Effector CD4-positive, alpha-beta T cell (primary cell): ENCODE measurements around the gene NFAM1.

ENCODE experiments used
- DNase-seq: peaks from one replicate; pipeline ENCODE4 v3.0.0-alpha.2; 2020

NFAM1 gene

DNA sequence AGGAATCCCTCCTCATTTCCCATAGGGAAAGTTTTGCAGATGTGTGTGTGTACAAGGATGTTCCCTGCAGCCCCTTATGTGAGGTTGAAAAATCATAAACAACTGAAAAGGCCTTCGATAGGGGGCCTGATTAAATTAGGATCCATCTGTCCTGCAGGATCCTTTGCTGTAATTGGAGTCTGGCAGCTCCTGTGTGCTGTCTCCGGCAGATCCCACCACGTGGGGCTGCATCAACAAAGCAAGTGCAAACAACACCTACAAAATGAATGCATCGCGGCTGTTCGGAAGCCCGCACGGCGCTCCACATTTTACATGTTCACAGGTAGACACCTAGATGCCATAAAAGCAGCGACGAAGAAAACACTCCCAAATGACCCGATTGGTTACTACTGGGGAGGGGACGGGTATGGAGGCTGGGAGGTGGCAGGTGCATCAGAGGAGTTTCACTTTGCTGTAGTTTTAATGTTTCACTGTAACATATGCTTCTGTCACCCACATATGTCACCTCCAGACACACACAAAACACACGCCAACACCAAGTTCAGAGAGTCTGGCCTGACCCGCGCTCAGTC lies 52.2 kb downstream of the NFAM1 start:
- no peak for DNase-seq

- no peak for DNase-seq
Observed at GRCh38 chr22:42376711-42377554, 55.3 kb downstream of the NFAM1 start.

DNA sequence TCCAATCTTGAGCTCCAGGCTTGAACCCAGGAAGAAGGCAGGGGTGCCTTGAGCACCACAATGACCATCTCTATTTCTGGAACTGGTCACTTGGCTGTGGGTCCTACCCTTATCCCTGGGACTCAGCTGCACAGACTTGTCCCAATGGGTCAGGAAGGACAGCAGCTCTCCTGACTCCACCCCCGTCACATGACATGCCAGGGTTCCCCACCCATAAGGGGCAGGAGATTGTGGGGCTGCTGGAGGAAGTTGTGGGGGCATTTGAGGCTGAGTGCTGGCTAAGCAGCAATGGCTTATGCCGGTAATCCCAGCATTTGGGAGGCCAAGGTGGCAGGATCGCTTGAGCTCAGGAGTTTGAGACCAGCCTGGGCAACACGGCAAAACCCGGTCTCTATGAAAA lies 56.2 kb downstream of the NFAM1 start:
- no peak for DNase-seq

- DNase-seq, result no peak
Observed at GRCh38 chr22:42372976-42373375, 59.2 kb downstream of the NFAM1 start.

DNA sequence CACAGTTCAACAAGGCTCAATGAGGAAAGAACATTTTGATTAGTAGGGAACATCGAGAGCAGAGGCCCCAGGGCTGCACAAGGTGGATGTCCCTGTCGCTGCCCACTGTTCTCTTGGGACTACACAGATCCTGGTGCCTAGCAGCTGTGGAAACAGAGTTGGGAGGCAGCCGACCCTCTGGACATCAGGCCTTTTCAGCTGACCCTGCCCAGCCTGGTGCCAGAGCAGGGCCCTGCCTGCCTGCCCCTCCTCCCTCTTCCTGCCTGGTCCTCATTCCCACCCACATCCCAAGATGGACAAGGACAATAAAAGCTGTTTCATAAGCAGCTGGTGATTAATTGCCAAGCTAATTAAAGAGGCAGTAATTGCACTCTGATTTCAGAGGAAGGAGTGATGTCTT lies 60.7 kb downstream of the NFAM1 start:
- DNase-seq, result no peak

DNA sequence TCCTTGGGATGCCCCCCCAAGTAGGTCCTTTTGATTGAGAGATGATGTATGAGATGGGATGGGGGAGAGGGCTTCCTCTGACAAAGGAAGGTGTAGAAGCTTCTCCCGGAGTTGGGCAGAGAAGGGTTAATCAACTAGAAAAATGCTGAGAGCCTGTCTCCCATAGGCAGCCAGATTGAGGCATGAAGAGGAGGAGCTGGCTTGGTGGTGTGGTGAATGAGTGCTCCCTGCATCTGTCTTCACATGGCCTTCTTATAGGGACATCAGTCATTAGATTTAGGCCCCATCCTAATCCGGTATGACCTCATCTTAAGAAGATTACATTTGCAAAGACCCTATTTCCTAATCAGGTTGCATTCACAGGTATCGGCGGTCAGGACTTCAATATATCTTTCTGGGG lies 61.1 kb downstream of the NFAM1 start:
- DNase-seq, result no peak

- DNase-seq, result peak; percentile 75
Observed at GRCh38 chr22:42369250-42370041, 62.8 kb downstream of the NFAM1 start.

DNA sequence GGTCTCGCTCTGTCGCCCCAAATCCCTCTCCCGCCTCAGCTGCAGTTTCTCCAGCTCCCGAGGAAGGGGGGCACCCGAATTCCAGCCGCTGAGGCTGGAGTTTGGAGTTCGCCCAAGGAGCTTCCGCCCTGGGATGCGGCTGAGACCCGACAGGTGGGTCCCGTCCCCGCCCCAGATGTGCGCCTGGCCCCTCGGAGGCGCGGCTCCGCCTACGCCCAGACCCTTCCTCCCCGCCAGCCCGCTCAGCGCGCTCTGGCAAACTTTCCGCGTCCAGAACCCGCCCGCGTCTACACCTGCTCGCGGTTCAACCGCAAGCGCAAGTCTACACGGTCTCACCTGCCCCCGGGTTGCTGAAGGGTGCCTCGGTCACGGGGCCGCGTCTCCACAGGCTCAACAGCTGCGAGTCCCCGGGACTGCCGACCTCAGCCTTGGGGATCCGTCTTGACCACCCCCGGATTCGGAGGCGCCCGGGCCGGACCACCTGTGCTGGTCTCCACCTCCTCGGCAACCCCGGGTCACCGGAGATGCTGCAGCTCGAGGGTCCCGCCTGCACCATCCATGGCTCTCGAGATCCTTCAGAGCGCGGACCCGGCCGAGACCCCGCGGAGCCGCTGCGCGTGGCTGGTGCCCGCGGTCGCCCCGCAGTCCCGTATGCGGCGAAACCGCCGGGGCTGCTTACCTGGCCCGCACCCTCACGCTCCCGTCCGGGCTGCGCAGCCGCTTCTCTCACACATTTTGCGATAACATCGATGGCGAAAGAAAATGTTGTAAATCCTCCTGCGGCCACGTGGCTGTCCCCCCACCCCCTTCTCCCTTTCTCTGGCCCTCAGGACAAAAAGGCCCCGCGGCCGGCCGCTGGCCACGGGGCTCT lies 63.6 kb downstream of the NFAM1 start:
- peak; percentile 14 for DNase-seq

DNA sequence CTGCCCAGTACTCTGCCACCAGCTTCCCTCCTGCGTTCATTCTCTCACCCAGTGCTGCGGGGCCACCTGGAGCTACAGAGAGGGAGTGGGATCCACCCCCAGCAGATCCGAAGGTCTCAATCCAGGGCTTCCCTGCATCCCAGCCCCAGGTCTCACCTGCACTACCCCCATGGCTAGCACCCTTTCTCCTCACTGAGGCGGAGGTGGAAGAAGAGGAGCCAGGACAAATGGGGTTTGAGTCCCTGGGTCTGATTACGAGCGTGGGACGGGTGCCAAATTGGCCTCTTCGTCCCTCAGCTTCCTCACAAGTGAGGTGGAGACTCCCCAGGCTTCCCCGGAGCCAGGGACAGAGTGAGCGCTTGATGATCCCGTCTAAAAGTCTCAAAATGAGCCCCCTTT lies 64.2 kb downstream of the NFAM1 start:
- no peak for DNase-seq

DNA sequence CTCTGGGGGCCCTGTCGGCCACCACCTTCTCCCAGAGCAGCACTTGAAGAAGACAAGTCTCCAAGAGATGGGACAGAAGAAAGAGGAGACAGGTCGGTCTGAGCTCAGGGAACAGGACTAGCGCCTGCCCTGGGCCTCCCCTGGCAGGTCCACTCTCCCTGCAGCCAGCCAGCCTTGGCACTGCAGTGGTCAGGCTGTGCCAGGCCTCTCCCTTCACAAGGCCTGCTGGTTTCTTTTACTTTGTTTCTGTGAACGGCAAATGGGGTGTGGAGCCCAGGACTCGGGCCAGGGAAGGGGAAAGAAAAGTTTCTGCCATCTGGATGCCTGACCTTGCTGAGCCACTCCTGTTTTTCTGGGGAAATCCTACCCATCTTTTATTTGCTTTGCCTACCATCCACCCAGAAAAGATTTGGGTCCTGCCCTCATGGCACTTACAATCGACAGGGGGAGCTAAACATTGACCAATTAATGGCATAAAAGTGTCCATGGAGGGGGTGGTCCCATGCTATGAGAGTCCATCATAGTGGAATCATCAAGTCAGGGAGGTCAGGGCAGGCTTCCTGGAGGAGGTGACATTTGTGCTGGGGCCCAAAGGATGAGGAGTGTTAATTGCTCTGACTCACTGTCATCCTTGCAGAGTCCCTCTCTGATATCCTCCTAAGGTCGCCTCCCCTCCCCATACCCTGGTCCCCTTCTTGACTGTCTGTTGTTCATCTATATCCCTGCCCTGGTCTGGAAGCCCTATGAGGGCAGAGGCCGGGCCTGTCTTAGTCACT lies 65.2 kb downstream of the NFAM1 start:
- DNase-seq, result no peak

GRCh38 chr22:42365942-42366695 lies 66.1 kb downstream of the NFAM1 start:
- no peak for DNase-seq

- DNase-seq, result no peak
Observed at GRCh38 chr22:42365111-42365865, 66.9 kb downstream of the NFAM1 start.

GRCh38 chr22:42364604-42365110 lies 67.5 kb downstream of the NFAM1 start:
- DNase-seq, result no peak

DNA sequence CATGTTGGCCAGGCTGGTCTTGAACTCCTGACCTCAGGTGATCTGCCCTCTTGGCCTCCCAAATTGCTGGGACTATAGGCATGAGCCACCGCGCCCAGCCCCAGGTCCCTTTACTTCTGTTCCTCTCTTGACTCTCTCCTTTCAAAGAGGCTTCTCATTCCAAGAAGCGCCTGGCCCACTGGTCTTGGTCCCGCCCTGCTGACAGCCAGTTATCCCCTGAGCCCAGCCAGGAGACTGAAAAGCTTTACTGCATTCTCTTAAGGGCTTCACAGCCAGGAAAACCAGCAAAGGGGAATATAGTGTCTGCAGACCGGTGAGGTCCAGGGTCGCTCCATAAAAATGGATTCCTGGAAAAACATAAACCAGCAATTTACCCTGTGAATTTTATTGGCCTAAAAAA lies 68.3 kb downstream of the NFAM1 start:
- DNase-seq, result no peak

- DNase-seq, result no peak
Observed at GRCh38 chr22:42361523-42361922, 70.7 kb downstream of the NFAM1 start.

DNA sequence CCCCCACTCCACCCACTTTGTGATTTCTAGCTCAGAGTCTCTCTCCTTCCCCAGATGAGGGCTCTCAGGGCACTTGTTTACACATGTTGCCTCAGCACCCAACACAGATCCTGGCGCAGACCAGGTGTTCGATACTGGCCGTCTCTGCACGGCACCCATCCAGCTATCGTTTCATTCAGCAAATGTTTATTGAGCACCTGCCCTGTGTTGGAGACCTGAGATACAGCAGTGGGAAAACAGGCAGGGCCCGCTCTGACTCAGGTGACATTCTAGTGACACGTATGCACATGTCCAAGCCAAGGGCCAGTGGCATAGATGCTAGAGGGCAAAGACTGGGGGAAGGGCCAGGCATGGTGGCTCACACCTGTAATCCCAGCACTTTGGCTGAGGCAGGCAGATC lies 71.9 kb downstream of the NFAM1 start:
- DNase-seq, result no peak

DNA sequence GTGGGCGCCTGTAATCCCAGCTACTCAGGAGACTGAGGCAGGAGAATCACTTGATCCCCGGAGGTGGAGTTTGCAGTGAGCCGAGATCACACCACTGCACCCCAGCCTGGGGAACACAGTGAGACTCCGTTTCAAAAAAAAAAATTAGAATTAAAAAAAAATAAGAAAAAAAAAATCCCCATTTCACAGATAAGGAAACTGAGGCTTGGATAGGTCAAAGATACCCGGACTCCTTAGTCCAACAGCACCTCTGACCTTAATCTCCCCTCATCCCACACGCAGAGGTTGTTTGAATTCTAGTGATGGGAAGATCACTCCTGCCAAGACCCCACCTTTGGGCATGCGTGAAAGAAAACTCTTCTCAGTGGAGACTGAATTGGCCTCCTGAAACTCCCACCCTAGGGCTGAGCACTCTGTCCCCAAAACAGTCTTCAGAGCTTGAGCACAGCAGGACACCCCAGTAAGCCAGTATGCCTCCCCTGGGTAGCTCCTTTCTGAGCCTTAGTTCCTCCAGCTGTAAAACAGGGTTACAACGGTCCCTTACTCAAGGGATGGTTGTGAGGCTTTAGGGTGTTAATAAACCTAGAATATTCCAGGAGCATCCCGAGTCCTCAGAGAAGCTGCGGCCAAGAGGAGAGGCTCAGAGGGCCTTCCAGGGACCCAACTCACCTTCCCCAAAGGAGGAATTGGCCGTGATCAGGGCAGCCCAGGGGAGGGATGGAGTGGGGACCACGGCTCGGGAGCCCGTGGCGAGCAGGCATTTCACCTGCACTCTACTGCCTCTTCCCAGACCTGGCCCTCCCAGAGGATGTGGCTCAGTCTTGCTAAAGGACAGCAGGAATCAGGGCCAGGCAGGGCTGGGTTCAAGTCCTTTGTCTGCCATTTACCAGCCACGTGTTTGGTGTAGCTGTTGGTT lies 73.3 kb downstream of the NFAM1 start:
- no peak for DNase-seq

- DNase-seq, result no peak
Observed at GRCh38 chr22:42357634-42358296, 74.4 kb downstream of the NFAM1 start.

GRCh38 chr22:42357221-42357620 lies 75.0 kb downstream of the NFAM1 start:
- DNase-seq, result no peak
